GM18507 (cell line): ENCODE data around the gene GPR156.
"Not testable (repeated sequence)": the region's sequence is repeated elsewhere in the genome, so short reads cannot be mapped to it uniquely, and the experiment has no call there.

ENCODE experiments used
- DNase-seq: peaks from one replicate; pipeline ENCODE4 v3.0.0; 2011; ENCODE audit warnings: low read depth; ENCODE audit not compliant: insufficient read length; ENCODE audit errors: extremely low spot score
- FAIRE-seq: peaks from 2 replicates; lab custom pipeline; 2011; peaks lifted over from hg19 to GRCh38; lab: Jason Lieb, UNC

GPR156 gene

DNA sequence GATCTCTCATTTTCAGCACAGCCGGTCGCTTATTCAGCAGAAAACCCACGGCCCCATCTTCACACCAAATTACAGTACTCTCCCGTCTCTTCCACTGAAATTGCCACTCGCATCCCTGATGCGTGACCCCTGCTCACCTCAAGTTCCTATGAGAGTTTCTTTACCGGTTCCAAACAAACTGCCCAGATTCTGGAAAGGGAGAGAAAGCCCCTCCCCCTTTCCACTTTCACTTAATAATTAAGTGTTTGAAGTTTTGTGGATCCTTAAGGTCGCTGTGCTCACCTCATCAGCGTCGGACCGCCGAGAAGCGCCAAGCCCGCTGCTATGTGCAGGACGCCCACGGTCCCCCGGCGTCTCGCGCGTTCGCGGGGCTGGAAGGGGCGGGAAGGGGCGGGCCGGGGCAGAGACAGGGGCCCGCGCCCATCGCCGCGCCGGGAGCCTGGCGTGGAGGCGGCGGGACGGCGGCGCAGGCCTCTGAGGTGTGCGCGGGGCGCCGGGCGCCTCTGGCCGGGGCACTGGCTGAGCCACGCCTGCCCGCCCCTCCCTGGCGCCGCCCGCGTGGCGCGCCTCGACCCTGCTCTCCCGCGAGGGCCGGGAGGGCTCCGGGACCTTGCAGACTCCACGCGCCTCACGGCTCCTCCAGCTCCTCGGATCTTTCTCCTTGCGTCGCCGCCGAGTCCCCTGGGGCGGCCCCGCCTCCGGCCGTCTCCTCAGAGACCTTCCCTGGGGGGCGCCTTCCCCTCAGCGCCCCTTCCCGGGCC lies at the start of gene GPR156:
GPR156 (minus strand) TSS at position 476 of the 761 bp plus-strand sequence. CDS start 41,124 bp downstream, outside the sequence.
- no peak for FAIRE-seq
- DNase-seq: no peak

DNA sequence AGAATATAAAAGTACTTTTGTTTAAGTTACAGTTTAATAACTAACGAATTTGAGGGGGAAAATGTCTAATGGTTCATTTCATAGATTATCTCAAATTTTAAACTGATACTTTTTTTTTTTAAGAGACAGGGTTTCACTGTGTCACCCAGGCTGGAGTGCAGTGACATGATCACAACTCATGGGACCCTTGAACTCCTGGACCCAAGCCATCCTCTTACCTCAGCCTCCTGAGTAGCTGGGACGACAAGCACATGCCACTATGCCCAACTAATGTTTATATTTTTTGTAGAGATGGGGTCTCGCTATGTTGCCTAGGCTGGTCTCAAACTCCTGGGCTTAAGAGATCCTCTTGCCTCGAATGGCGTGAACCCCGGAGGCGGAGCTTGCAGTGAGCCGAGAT lies 47.6 kb upstream of the GPR156 start:
- DNase-seq (no peak), FAIRE-seq (no peak)

DNA sequence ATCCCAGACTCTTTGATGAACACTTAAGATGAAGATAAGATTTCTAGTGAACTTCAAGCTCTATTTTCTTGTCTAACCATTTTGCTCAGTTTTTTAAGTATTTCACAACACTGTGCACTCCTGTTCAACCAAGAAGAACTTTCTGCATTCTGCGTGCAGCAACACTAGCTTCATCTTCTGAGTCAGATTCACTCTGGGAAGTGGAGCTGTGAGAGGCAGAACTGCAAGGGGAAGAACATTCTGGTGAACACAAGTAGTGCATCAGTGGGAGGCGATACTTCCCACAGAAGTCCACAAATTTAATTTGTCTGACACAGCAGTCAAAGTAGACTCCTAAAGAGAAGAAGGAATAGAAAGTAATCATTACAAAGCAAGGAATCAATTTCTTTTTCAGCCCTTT lies 46.1 kb upstream of the GPR156 start:
- FAIRE-seq (no peak), DNase-seq (no peak)

DNA sequence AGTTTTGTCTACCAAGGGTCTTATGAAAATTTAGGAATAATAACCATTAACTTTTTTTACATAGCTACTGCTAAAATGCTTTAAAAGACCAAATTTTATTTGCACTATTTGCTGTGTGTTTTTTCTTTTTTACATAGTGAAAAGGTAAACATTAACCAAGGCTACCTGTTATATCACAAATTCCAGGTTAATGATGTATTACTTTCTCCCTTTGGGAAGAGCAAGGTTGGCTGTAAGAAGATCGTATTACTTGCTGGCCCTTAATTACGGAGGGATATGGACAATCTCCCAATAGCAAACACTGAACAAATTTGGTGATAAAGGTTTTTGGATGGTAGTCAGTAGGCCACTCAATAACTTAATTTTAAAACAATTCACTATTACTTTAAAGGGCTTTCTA lies 41.8 kb upstream of the GPR156 start:
- no peak for DNase-seq
- no peak for FAIRE-seq

DNA sequence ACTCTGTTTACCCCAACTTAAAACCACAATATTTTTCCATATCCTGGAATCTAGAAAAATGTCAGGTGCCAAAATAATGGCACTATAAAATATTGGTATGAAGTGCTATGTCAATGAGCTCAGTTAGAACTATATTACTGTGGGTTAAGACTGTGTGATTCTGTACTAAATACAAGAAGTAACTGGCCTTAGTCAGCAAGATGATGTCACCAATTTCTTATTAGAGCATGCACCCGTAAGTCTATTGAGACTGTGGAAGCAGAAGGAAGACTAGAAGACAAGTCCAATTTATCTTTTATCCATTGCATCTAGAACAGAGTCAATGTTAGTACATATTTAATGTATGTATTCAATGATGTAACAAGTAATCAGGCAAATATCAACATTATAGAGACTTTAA lies 39.2 kb upstream of the GPR156 start:
- DNase-seq: no peak
- no peak for FAIRE-seq

DNA sequence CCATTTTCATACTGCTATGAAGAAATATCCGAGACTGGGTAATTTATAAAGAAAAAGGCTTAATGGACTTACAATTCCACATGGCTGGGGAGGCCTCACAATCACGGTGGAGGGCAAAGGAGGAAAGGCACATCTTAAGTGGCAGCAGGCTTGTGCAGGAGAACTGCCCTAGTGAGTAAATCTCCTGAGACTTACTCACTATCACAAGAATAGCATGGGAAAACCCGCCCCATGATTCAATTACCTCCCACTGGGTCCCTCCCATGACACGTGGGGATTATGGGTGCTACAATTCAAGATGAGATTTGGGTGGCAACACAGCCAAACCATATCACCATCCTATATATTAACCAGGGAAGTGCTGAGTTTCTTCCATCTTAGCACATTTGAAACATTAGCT lies 38.7 kb upstream of the GPR156 start:
- FAIRE-seq, DNase-seq: not testable (repeated sequence)

DNA sequence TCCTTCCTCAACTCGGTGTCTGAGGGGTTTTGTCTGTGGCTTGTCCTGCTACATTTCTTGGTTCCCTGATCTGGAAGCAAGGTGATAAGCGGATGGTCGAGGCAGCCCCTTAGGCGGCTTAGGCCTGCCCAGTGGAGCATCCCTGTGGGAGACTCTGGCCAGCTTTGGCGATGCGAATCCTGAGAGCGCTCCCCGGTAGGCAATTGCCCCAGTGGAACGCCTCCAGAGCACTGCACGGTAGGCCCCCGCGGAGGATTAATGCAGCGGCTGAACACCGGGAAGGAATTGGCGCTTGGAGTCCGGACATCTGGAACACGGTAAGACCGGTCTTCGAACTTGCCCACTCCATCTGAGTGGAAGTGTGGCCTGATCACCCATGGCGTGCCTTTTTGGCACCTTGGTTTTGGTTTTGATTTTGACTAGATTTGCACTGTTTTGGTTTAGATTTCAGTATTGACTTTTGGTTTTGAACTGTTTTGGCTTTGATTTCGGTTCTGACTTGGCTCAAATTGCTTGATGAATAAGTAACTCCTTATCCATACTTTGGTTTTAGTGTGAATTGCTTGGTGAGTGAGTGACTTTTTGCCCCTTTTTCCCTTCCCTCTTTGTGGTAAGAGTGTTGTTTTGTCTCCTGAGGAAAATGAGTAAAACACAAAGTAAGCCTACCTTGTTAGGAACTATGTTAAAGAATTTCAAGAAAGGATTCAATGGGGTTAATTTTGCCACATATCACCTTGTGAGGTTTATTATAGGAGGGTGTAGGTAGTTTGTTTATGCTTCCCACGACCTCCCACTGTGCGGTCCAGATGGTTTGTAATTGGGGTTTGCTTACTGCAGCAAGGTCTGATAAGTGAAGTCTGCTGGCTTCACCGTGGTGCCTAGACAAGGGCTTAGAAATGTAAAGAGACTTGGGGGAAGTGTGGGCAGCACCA lies 27.1 kb upstream of the GPR156 start:
- peak; percentile 62 for FAIRE-seq
- no peak for DNase-seq

DNA sequence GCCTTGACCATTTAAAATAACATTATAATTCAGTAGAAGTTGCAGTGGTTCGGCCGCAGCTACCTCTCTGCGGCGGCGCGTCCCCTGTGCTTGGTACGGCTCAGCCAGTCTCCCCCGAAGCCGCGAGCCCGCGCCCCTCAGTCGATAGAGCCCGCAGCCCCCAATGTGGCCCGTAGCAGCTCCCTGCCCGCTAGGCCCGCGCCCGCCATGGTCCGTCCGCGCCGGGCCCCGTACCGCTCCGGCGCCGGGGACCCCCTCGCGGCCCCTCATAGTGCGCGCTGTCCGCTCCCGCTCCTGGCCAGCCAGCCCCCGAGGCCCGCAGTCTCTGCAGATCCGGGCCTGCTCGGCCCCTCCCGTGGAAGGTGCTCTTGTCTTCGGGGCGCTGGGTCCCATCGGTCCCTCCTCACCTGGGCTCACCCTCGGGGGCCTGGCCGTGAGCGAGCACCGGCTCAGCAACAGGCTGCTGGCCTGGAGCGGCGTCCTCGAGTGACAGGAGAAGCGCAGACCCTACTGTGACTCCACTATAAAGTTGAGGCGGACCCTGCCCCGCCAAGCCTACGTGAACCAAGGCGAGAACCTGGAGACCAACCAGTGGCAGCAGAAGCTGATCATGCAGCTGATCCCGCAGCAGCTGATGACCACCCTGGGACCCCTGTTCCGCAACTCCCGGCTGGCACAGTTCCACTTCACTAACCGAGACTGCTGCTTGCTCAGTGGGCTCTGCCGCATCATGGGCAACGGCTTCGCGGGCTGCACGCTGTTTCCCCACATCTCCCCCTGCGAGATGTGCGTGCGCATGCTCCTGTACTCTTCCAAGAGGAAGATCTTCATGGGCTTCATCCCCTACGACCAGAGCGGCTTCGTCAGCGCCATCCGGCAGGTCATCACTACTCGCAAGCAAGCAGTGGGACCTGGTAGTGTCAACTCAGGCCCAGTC lies 21.8 kb upstream of the GPR156 start:
- FAIRE-seq (no peak), DNase-seq (no peak)

DNA sequence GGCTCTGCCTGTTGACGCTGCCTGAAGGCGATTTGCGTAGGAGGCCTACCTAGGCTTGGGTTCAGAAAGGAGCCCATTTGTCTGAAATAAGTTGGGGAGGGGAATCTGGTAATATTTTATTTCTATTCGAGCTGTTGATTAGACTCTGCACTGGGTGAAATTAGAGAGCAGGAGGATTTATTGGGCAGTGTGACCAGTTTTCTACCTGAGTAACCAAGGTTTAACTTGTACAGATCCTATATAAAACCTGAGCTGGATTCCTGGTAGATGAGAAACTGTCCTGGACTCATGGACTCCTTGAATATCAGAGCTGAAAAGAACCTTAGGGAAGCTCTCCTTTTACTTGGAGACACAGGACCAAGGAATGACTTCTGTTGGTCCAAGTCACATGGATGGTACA lies 19.6 kb upstream of the GPR156 start:
- FAIRE-seq (no peak), DNase-seq (no peak)

DNA sequence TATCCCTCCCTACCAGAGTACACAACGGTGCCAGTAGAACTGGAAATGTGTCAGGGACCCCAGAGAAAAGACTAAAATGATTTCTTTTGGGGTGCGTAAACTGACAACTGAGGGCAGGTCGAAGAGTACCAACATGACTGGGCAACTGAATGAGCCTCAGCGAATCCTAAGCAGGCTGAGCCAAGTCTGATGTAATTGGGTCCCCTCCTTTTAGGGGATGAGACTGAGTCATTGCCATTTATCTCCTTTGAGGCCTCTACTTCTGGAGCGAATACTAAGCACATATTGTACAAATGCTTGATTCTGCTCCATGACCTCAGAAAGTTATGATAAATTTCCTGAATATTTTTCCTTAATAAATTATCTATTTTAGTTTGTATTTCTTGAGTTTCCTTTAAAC lies 17.3 kb upstream of the GPR156 start:
- FAIRE-seq (no peak), DNase-seq (no peak)

DNA sequence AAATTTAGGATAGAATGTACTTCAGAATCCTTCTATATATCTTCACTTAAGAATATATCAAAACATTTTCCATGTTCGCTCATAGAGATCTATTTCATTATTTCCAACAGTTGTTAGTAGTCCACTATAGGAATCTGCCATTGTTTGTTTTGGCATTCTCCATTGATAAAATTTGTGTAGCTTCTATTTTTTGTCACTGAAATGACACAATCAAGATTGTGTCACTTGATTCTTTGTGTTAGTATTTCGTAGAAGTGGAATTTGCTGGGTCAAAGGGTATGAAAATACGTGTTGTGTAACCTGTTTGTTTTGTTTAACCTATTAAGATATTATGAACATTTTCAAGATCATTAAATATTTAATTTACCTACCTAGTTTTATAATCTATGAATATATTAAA lies 15.9 kb upstream of the GPR156 start:
- DNase-seq (no peak), FAIRE-seq (no peak)

DNA sequence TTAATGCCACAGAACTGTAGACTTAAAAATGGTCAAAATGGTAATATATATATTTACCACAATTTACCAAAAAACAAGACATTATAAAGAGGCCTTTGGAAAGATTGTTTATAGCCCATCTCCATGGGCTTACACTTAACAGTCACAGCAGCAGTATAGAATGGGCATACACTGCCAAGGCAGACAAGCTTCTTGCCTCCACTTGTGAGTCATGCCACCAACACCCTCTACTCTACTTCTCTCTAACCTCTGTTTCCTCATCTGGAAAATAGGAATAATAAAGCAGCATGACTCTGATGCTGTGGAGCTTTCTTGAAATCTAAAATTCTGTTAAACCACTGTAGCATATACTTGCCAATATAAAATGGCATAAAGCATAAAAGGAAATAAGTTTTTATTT lies 14.4 kb upstream of the GPR156 start:
- DNase-seq: no peak
- no peak for FAIRE-seq

DNA sequence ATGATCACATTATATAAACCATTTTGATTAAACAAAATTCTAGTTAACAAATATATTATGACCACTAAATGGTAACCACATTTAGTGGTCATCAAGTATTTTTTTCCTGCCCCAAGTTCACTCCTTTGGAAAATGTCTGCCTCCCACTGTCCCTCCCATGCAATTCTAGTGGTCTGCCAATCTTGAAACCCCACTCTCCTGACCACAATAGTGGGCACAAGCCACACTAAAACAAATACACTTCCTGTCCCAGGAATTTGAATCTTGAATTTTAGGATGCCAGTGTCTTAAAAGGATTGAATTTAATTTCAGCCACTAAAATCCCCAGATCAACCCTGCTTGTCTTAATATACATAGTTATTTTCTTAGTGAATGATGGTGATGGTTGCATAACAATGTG lies 14.0 kb upstream of the GPR156 start:
- no peak for FAIRE-seq
- DNase-seq: no peak

DNA sequence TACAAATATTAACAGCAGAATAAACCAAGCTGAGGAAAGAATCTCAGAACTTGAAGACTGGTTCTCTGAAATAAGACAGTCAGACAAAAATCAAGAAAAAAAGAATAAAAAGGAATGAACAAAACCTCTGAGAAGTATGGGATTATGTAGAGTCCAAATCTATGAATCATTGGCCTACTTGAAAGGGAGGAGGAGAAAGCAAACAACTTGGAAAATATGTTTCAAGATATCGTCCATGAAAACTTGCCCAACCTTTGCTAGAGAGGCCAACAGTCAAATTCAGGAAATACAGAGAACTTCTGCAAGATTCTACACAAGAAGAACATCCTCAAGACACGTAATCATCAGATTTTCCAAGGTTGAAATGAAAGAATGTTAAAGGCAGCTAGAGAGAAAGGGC lies 6.5 kb upstream of the GPR156 start:
- DNase-seq, FAIRE-seq: not testable (repeated sequence)

DNA sequence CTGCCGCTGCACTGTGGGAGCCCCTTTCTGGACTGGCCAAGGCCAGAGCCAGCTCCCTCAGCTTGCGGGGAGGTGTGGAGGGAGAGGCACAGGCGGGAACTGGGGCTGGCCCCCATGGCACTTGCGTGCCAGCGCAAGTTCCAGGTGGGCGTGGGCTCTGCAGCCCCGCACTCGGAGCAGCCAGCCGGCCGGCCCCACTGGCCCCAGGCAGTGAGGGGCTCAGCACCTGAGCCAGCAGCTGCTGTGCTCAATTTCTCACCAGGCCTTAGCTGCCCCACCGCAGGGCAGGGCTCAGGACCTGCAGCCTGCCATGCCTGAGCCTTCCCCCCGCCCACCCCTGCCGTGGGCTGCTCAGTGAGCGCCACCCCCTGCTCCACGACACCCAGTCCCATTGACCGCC lies 4.6 kb upstream of the GPR156 start:
- DNase-seq (no peak), FAIRE-seq (no peak)

DNA sequence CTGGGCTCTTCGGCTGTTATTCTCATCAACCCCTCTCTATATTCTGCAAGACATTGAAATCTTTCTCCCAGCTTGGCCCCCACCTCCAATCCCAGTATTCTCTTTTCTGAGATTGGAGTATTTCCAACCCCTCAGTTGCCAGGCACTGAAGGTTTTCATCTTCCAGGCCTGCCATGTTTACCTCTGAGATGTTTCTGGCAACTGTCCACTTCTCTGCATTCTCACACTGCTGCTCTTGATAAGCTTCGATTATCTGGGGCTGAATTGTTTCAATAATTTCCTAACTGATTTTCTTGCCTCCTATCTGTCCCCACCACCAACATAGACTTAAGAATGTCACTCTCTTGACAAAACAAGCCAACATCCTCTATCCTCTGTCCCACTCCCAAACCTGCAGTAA lies 1.4 kb upstream of the GPR156 start:
- DNase-seq (no peak), FAIRE-seq (no peak)

DNA sequence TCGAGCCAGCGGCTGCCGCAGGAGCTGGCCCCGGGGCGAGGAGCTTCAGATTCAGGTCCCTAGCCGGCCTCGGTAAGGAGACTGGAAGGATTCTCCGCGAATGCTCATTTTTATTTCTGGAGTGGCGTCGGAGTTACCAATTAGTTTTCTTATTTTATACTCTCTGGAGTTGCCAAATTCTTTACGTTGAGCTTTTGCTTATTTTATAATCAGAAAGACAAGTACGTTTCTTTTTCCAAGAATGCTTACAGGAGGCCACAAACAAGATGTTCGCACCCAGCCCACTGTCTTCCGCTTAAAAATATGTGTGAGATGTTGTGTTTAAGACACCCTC lies 453 bp upstream of the GPR156 start:
- no peak for DNase-seq
- FAIRE-seq: no peak

DNA sequence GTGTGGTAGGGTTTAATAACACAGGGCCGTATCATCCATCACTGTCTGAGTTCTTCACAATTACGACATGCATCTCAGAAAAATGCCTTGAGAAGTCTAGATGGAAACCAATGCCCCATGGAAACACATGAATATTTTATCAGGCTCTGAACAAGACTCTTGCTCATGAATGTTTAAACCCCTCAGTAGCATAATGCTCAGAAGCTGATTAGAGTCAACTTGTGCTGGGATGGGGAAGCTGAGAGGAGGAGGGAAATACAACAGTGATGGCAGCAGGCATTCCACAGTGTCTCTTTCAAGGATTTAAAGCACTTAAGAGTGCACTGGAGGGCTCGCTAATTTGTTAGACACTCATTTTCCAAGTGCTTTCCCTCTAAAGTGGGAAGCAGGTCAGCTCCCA lies 3.8 kb downstream of the GPR156 start:
- DNase-seq (no peak), FAIRE-seq (no peak)

DNA sequence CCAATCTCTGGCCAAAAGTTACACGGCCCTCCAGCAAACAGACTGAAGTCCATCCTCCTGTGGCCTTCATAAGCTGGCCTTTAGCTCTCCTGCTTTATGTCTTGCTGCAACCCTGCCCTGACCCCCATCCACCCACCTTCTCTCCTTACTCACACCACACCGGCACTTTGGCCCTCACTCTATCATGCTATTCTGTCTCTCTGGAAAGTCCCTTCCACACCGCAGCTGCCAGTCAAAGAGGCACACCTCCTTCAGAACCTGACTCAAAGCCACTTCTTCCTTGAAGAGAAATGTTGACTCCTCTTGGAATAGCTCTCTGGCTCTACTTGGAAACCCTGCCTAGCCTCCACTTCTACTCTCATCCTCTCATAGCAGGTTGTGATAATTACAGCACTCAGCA lies 4.5 kb downstream of the GPR156 start:
- FAIRE-seq (no peak), DNase-seq (no peak)

DNA sequence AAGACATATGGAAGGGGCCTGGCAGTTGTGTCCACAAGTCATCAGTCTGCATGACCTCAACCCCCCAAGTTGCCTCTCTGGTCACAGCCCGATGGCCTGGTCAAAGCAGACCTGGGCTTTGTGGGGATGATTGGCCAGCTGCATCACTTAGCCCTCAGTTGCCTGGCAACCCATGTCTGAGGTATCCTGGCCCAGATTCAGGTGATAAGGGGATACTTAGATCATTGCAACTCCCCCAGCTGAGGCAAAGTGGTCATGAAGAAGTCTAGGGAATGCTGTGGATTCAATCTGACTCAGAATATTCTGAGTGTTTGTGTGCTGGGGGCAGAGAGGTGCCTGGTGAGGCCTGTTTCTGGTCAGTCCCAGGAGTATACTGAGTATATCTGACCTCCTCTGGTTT lies 5.0 kb downstream of the GPR156 start:
- FAIRE-seq (no peak), DNase-seq (no peak)
